AG04450 (cell line): Measurements from ENCODE around the gene CD8B2. TPM values are rescaled to one million over a fixed set of nuclear protein-coding genes. Genes with fewer than 3 reads are reported as not detected.

Experiments
- CTCF ChIA-PET: fragments of 300-600, 350-600 bp; formaldehyde crosslinking; extraction: SDS; loops from one replicate; lab custom pipeline; 2022; ENCODE audit warnings: antibody characterized with exemption, inconsistent platforms; lab: Charles Lee
- POLR2A ChIA-PET: fragments of 350-600 bp; formaldehyde crosslinking; extraction: SDS; loops from one replicate; lab custom pipeline; 2021; ENCODE audit warnings: antibody characterized with exemption, inconsistent platforms; lab: Yijun Ruan, JAX
- DNase-seq: peaks from one replicate; pipeline ENCODE4 v3.0.0-alpha.2; 2011; ENCODE audit warnings: low read depth, low spot score
- H3K27ac ChIP-seq: one replicate; pipeline ENCODE4 v1.5.1; 2012; ENCODE audit warnings: low read depth, low read length, control low read depth
- H3K27me3 ChIP-seq: one replicate; pipeline ENCODE4 v1.6.0; 2012; ENCODE audit warnings: low read length; ENCODE audit not compliant: control insufficient read depth, insufficient read depth
- H3K4me3 ChIP-seq: 2 replicates; pipeline ENCODE4 v1.5.1; 2011; ENCODE audit warnings: mild to moderate bottlenecking, low read depth, low read length, control low read depth
- H3K9me3 ChIP-seq: 2 replicates; pipeline ENCODE4 v1.5.1; 2012; ENCODE audit warnings: low read length; ENCODE audit not compliant: control insufficient read depth, insufficient read depth
- CTCF ChIP-seq: IDR thresholded peaks from 2 replicates; pipeline ENCODE4 v1.5.1; 2011; ENCODE audit warnings: low read depth, low read length, control low read depth, inconsistent platforms
- polyA plus RNA-seq: library from polyadenylated mRNA; depleted of rRNA; stranded (reverse); fragments of >200 nt; gene quantifications from 2 replicates; pipeline ENCODE4 v1.2.3, GENCODE V29; 2011

The CD8B2 gene
- polyA plus RNA-seq, 1 experiment: not detected

- H3K9me3 ChIP-seq: no peaks in the 10 kb centered on the region
- CTCF ChIA-PET: no interaction called here
- POLR2A ChIA-PET: no interaction called here
- H3K4me3 ChIP-seq: no peak overlapping the region
- DNase-seq: no peak
- no peaks in the 10 kb centered on the region for H3K27me3 ChIP-seq
- no peak for TF ChIP-seq CTCF
- H3K27ac ChIP-seq: no peak overlapping the region
Observed at GRCh38 chr2:106560773-106561172, 73.6 kb downstream of the CD8B2 start.

GRCh38 chr2:106561356-106561755, 74.2 kb downstream of the CD8B2 start:
- no peak for DNase-seq

GRCh38 chr2:106561803-106562202, 74.6 kb downstream of the CD8B2 start:
- POLR2A ChIA-PET: interaction anchor here (0.6 kb wide), 1 partner anchor 21 kb away, joined by 12 read pairs; no protein-coding TSS in a partner anchor
- no peak for DNase-seq
- no peak overlapping the region for H3K27ac ChIP-seq
- no peaks in the 10 kb centered on the region for H3K9me3 ChIP-seq
- no peaks in the 10 kb centered on the region for H3K27me3 ChIP-seq
- no peak for TF ChIP-seq CTCF
- no peak overlapping the region for H3K4me3 ChIP-seq
- CTCF ChIA-PET: no interaction called here

More at GRCh38 chr2:106561356-106561755, 74.2 kb downstream of the CD8B2 start:
- H3K9me3 ChIP-seq: no peaks in the 10 kb centered on the region
- no peak for TF ChIP-seq CTCF
- ChIA-PET POLR2A (no interaction called here), CTCF (no interaction called here)
- H3K27me3 ChIP-seq: no peaks in the 10 kb centered on the region
- no peak overlapping the region for H3K4me3 ChIP-seq
- no peak overlapping the region for H3K27ac ChIP-seq

GRCh38 chr2:106562268-106563186, 75.4 kb downstream of the CD8B2 start:
- Histone ChIP-seq H3K27ac (no peak overlapping the region), H3K4me3 (no peak overlapping the region), H3K27me3 (no peaks in the 10 kb centered on the region), H3K9me3 (no peaks in the 10 kb centered on the region)
- DNase-seq: no peak
- POLR2A ChIA-PET: interaction anchor here (0.6 kb wide), 1 partner anchor 20 kb away, joined by 12 read pairs; no protein-coding TSS in a partner anchor
- TF ChIP-seq CTCF: no peak
- CTCF ChIA-PET: interaction anchor here (0.9 to 1.6 kb wide), 3 partner anchors 11 to 20 kb away, joined by 3 to 6 read pairs (median 3); no protein-coding TSS in a partner anchor

- Histone ChIP-seq H3K27ac (no peak overlapping the region), H3K27me3 (no peaks in the 10 kb centered on the region), H3K4me3 (no peak overlapping the region), H3K9me3 (no peaks in the 10 kb centered on the region)
- no peak for DNase-seq
- ChIA-PET POLR2A (no interaction called here), CTCF (interaction anchor here (0.9 to 1.6 kb wide), 3 partner anchors 10 to 21 kb away, joined by 3 to 6 read pairs (median 3); no protein-coding TSS in a partner anchor)
- TF ChIP-seq CTCF: no peak
Observed at GRCh38 chr2:106563195-106563594, 76.0 kb downstream of the CD8B2 start.
